Measurements from ENCODE around the gene HUNK. TPM values are rescaled to one million over a fixed set of nuclear protein-coding genes. Genes with fewer than 3 reads are reported as not detected.

Gene HUNK
- total RNA-seq, 2 donors from 2014 or later = 0.27 to 0.42 TPM

DNA sequence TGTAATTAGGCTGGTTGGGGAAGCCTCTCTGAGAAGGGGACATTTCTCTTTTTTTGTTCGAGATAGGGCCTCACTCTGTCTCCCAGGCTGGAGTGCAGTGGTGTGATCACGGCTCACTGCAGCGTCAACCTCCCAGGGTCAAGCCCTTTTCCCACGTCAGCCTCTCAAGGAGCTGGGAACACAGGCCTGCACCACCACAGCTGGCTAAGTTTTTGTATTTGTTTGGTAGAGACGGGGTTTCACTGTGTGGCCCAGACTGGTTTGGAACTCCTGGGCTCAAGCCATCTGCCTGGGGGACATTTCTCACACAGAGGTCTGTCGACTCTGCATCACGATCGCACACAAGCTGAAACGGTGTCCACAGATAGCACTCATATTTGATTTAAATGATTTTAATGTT, 39.7 kb downstream of the HUNK start:
- Histone ChIP-seq H3K4me1 (ENCODE audit: control insufficient read depth in 1 of 2, low read depth in 2 of 2) (no peaks in the 10 kb centered on the region), H3K27me3 (replicated peaks; ENCODE audit: insufficient read depth) (no peaks in the 10 kb centered on the region), H3K36me3 (no peaks in the 10 kb centered on the region), H3K27ac (no peak overlapping the region), H3K4me3 (no peak overlapping the region), H3K9me3 (no peaks in the 10 kb centered on the region)
- TF ChIP-seq, protein P1, sequence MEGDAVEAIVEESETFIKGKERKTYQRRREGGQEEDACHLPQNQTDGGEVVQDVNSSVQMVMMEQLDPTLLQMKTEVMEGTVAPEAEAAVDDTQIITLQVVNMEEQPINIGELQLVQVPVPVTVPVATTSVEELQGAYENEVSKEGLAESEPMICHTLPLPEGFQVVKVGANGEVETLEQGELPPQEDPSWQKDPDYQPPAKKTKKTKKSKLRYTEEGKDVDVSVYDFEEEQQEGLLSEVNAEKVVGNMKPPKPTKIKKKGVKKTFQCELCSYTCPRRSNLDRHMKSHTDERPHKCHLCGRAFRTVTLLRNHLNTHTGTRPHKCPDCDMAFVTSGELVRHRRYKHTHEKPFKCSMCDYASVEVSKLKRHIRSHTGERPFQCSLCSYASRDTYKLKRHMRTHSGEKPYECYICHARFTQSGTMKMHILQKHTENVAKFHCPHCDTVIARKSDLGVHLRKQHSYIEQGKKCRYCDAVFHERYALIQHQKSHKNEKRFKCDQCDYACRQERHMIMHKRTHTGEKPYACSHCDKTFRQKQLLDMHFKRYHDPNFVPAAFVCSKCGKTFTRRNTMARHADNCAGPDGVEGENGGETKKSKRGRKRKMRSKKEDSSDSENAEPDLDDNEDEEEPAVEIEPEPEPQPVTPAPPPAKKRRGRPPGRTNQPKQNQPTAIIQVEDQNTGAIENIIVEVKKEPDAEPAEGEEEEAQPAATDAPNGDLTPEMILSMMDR (IDR thresholded peaks at IDR 0.05) = no peak
- ATAC-seq (ENCODE audit: insufficient number of reproducible peaks, low FRiP score, low read depth) (no peak), DNase-seq (ENCODE audit: low spot score) (no peak)

DNA sequence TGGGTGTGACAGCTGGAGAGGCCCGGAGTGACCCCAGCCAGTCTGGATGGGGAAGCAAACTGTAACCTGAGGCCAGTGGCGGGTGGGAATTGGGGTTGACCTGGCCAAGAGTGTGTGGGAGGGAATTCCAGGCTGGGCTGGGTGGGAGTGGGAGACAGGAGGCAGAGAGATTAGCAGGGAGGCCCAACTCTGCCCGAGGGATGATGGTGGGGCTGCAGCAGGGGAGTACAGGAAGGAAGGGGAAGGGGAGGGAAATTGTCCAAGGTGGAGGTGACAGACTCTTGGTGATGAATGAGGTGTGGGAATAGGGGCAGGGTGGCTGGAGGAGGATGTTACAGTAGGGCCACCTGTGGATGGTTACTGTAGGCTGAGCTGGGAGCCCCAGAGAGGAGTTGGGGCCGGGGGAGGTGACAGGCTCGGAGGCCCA, 40.4 kb downstream of the HUNK start:
- TF ChIP-seq, protein P1 (IDR thresholded peaks at IDR 0.05) = no peak
- H3K27me3 ChIP-seq (replicated peaks; ENCODE audit: insufficient read depth) = no peaks in the 10 kb centered on the region
- DNase-seq (ENCODE audit: low spot score) (no peak), ATAC-seq (ENCODE audit: insufficient number of reproducible peaks, low FRiP score, low read depth) (no peak)
- H3K9me3 ChIP-seq = no peaks in the 10 kb centered on the region
- H3K4me1 ChIP-seq (ENCODE audit: control insufficient read depth in 1 of 2, low read depth in 2 of 2) = no peaks in the 10 kb centered on the region
- H3K27ac ChIP-seq = no peak overlapping the region
- no peaks in the 10 kb centered on the region for H3K36me3 ChIP-seq
- H3K4me3 ChIP-seq = no peak overlapping the region

DNA sequence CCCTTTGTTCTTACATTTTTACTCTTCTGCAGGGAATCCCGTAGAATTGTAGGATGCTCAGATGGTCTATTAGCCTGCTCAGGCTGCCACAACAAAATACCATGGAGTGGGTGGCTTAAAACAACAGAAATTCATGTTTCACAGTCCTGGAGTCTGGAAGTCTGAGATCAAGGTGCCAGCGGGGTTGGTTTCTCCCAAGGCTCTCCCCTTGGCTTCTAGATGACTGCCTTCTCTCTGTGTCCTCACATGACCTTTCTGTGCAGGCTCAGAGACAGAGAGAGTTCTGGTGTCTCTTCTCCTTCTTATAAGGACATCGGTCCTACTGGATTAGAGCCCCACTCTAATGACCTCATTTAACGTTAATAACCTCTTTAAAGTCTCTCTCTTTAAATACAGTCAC, 41.7 kb downstream of the HUNK start:
- Histone ChIP-seq H3K36me3 (no peaks in the 10 kb centered on the region), H3K4me1 (ENCODE audit: control insufficient read depth in 1 of 2, low read depth in 2 of 2) (no peaks in the 10 kb centered on the region), H3K27ac (no peak overlapping the region), H3K9me3 (no peaks in the 10 kb centered on the region), H3K4me3 (no peak overlapping the region), H3K27me3 (replicated peaks; ENCODE audit: insufficient read depth) (no peaks in the 10 kb centered on the region)
- TF ChIP-seq, protein P1 (IDR thresholded peaks at IDR 0.05) = no peak
- DNase-seq (ENCODE audit: low spot score) (no peak), ATAC-seq (ENCODE audit: insufficient number of reproducible peaks, low FRiP score, low read depth) (no peak)

GRCh38 chr21:31915566-31915965, 42.7 kb downstream of the HUNK start:
- DNase-seq (ENCODE audit: low spot score) = no peak
- Histone ChIP-seq H3K9me3 (no peaks in the 10 kb centered on the region), H3K36me3 (no peaks in the 10 kb centered on the region), H3K4me3 (no peak overlapping the region), H3K27ac (no peak overlapping the region), H3K27me3 (replicated peaks; ENCODE audit: insufficient read depth) (no peaks in the 10 kb centered on the region), H3K4me1 (ENCODE audit: control insufficient read depth in 1 of 2, low read depth in 2 of 2) (no peaks in the 10 kb centered on the region)
- TF ChIP-seq, protein P1 (IDR thresholded peaks at IDR 0.05) = no peak
- no peak for ATAC-seq (ENCODE audit: insufficient number of reproducible peaks, low FRiP score, low read depth)

DNA sequence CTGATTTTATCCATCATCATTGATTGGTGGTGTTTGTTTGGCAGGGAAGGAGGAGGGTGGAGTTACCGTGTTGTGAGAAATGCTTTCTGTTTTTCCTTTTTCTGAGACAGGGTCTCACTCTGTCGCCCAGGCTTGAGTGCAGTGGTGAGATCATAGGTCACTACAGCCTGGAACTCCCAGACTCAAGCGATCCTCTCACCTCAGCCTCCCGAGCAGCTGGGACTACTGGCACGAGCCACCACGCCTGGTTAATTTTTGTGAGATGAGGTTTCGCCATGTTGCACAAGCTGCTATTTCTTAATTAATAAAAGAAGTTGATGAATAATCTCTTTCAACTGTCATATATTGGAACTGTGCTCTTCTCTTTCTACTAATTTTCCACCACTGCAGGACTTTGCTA, 44.3 kb downstream of the HUNK start:
- H3K27me3 ChIP-seq (replicated peaks; ENCODE audit: insufficient read depth) = no peaks in the 10 kb centered on the region
- no peak for ATAC-seq (ENCODE audit: insufficient number of reproducible peaks, low FRiP score, low read depth)

More for the DNA sequence above, 44.3 kb downstream of the HUNK start:
- H3K4me1 ChIP-seq (ENCODE audit: control insufficient read depth in 1 of 2, low read depth in 2 of 2) = no peaks in the 10 kb centered on the region
- TF ChIP-seq, protein P1 (IDR thresholded peaks at IDR 0.05) = no peak
- H3K9me3 ChIP-seq = no peaks in the 10 kb centered on the region
- H3K27ac ChIP-seq = no peak overlapping the region
- H3K36me3 ChIP-seq = no peaks in the 10 kb centered on the region
- no peak overlapping the region for H3K4me3 ChIP-seq
- DNase-seq (ENCODE audit: low spot score) = no peak
